HEK293 (cell line): ENCODE results near the gene CDC42EP3.

ENCODE experiments used
- CTCF ChIA-PET: fragments of 350-600 bp; formaldehyde crosslinking; extraction: SDS; loops from one replicate; lab custom pipeline; 2021; ENCODE audit warnings: antibody characterized with exemption; lab: Yijun Ruan, JAX
- POLR2A ChIA-PET: fragments of 300-600 bp; formaldehyde crosslinking; extraction: SDS; loops from one replicate; lab custom pipeline; 2020; ENCODE audit warnings: antibody characterized with exemption, inconsistent platforms; lab: Yijun Ruan, JAX
- H3K27ac ChIP-seq: fragments of 200-500 bp; sonication (Bioruptor generic); 2 replicates; pipeline ENCODE4 v1.5.1; 2014; ENCODE audit warnings: low read depth, low read length, control low read depth, inconsistent platforms; ENCODE audit errors: extremely low read depth
- H3K36me3 ChIP-seq, 2 experiments: fragments of 200-500 bp in 1 of 2; sonication (Bioruptor generic) in 1 of 2; 1 replicate in 1 of 2; 2 replicates in 1 of 2; pipeline ENCODE4 v1.5.1; 2014 to 2017; ENCODE audit warnings: inconsistent platforms in 2 of 2, low read length in 2 of 2; ENCODE audit not compliant: control insufficient read depth in 2 of 2, insufficient read depth in 1 of 2
- H3K4me1 ChIP-seq: fragments of 200-500 bp; sonication (Bioruptor generic); 2 replicates; pipeline ENCODE4 v1.5.1; 2014; ENCODE audit warnings: mild to moderate bottlenecking, low read length, inconsistent platforms; ENCODE audit not compliant: control insufficient read depth, insufficient read depth
- H3K4me3 ChIP-seq: 2 replicates; pipeline ENCODE4 v1.5.1; 2011; ENCODE audit warnings: low read depth, mild to moderate bottlenecking, control low read depth, low read length, moderate library complexity
- H3K9me3 ChIP-seq: fragments of 200-500 bp; sonication (Bioruptor generic); 2 replicates; pipeline ENCODE4 v1.5.1; 2014; ENCODE audit warnings: low read depth, low read length, inconsistent platforms; ENCODE audit not compliant: control insufficient read depth, insufficient read depth
- EGR2 ChIP-seq: fragments of 450-650 bp; formaldehyde crosslinking; IDR thresholded peaks from 2 replicates; pipeline ENCODE4 v1.5.1; 2016; ENCODE audit warnings: low read depth, missing biosample characterization, missing genetic modification characterization
- SP2 ChIP-seq: fragments of 450-650 bp; formaldehyde crosslinking; IDR thresholded peaks from 2 replicates; pipeline ENCODE4 v1.5.1; 2016; ENCODE audit warnings: missing biosample characterization, missing genetic modification characterization
- SP7 ChIP-seq: fragments of 450-650 bp; formaldehyde crosslinking; IDR thresholded peaks from 2 replicates; pipeline ENCODE4 v1.5.1; 2016; ENCODE audit warnings: missing biosample characterization, missing genetic modification characterization
- ZEB2 ChIP-seq: fragments of 450-650 bp; formaldehyde crosslinking; IDR thresholded peaks from 2 replicates; pipeline ENCODE4 v1.5.1; 2016; ENCODE audit warnings: missing biosample characterization, missing genetic modification characterization
- ZFHX2 ChIP-seq: fragments of 450-650 bp; formaldehyde crosslinking; conservative IDR thresholded peaks from 2 replicates; pipeline ENCODE4 v1.5.1; 2016; ENCODE audit warnings: missing biosample characterization, missing genetic modification characterization
- ZNF174 ChIP-seq: fragments of 450-650 bp; formaldehyde crosslinking; IDR thresholded peaks from 2 replicates; pipeline ENCODE4 v1.5.0; 2017; ENCODE audit warnings: missing biosample characterization, mild to moderate bottlenecking, missing genetic modification characterization
- ZNF184 ChIP-seq: fragments of 450-650 bp; IDR thresholded peaks from 2 replicates; pipeline ENCODE4 v1.5.1; 2018; ENCODE audit warnings: missing biosample characterization, mild to moderate bottlenecking, missing genetic modification characterization
- ZNF24 ChIP-seq: fragments of 450-650 bp; formaldehyde crosslinking; IDR thresholded peaks from 2 replicates; pipeline ENCODE4 v1.5.1; 2016; ENCODE audit warnings: missing biosample characterization, missing genetic modification characterization
- ZNF548 ChIP-seq: fragments of 450-650 bp; formaldehyde crosslinking; IDR thresholded peaks from 2 replicates; pipeline ENCODE4 v1.5.1; 2016; ENCODE audit warnings: missing biosample characterization, missing genetic modification characterization
- ZNF549 ChIP-seq: fragments of 450-650 bp; IDR thresholded peaks from 2 replicates; pipeline ENCODE4 v1.5.1; 2018; ENCODE audit warnings: missing biosample characterization, missing genetic modification characterization, mild to moderate bottlenecking, inconsistent platforms, moderate library complexity
- ZNF624 ChIP-seq: fragments of 450-650 bp; formaldehyde crosslinking; IDR thresholded peaks from 2 replicates; pipeline ENCODE4 v1.5.1; 2017; ENCODE audit warnings: missing biosample characterization, missing genetic modification characterization
- ZNF658 ChIP-seq: fragments of 450-650 bp; formaldehyde crosslinking; IDR thresholded peaks from 2 replicates; pipeline ENCODE4; 2016; ENCODE audit warnings: missing biosample characterization, missing genetic modification characterization
- ZNF670 ChIP-seq: fragments of 450-650 bp; formaldehyde crosslinking; IDR thresholded peaks from 2 replicates; pipeline ENCODE4 v1.5.1; 2016; ENCODE audit warnings: missing biosample characterization, missing genetic modification characterization, low read depth
- ZNF830 ChIP-seq: fragments of 450-650 bp; IDR thresholded peaks from 2 replicates; pipeline ENCODE4 v1.5.0; 2018; ENCODE audit warnings: missing biosample characterization, missing genetic modification characterization, low read depth, mild to moderate bottlenecking, moderate library complexity
- ZNF843 ChIP-seq: fragments of 450-650 bp; formaldehyde crosslinking; IDR thresholded peaks from 2 replicates; pipeline ENCODE4 v1.5.1; 2016; ENCODE audit warnings: missing biosample characterization, missing genetic modification characterization
- TF ChIP-seq, protein P1 (sequence below): fragments of 450-650 bp; formaldehyde crosslinking; IDR thresholded peaks from 2 replicates; pipeline ENCODE4 v1.5.1; 2016; ENCODE audit warnings: missing biosample characterization, missing genetic modification characterization, borderline replicate concordance
- TF ChIP-seq, protein P2 (sequence below): fragments of 450-650 bp; formaldehyde crosslinking; IDR thresholded peaks from 2 replicates; pipeline ENCODE4 v1.5.1; 2016; ENCODE audit warnings: missing biosample characterization, missing genetic modification characterization
- TF ChIP-seq, protein P3 (sequence below): fragments of 450-650 bp; formaldehyde crosslinking; IDR thresholded peaks from 2 replicates; pipeline ENCODE4 v1.5.1; 2016; ENCODE audit warnings: missing biosample characterization, missing genetic modification characterization
- TF ChIP-seq, protein P4 (sequence below): fragments of 450-650 bp; formaldehyde crosslinking; IDR thresholded peaks from 2 replicates; pipeline ENCODE4 v1.5.1; 2016; ENCODE audit warnings: missing biosample characterization, missing genetic modification characterization
- TF ChIP-seq, protein P5 (sequence below): fragments of 450-650 bp; formaldehyde crosslinking; IDR thresholded peaks from 2 replicates; pipeline ENCODE4 v1.5.1; 2017; ENCODE audit warnings: missing biosample characterization, mild to moderate bottlenecking, missing genetic modification characterization, moderate library complexity
- TF ChIP-seq, protein P6 (sequence below): fragments of 450-650 bp; formaldehyde crosslinking; IDR thresholded peaks from 2 replicates; pipeline ENCODE4 v1.5.1; 2016; ENCODE audit warnings: missing biosample characterization, missing genetic modification characterization, low read depth

CDC42EP3 gene

DNA sequence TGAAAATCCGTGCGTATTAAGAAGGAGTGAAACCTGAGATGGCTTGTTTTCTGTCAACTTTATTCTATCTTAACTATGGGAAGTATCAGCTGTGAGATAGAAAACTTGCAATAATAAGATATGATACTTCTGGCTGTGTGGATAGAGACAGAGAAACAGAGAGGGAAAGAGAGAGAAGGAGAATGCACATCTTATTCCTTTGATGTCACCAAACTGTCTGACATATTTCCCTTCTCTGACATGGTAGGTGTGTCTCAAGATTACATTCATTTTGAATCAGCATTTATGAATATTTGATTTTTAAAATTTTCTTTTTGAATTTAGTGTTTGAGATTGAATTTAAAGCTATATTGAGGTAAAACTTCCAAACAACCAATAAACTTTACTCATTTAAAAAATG, 69.4 kb downstream of the CDC42EP3 start (continued):
- TF ChIP-seq, protein P1, sequence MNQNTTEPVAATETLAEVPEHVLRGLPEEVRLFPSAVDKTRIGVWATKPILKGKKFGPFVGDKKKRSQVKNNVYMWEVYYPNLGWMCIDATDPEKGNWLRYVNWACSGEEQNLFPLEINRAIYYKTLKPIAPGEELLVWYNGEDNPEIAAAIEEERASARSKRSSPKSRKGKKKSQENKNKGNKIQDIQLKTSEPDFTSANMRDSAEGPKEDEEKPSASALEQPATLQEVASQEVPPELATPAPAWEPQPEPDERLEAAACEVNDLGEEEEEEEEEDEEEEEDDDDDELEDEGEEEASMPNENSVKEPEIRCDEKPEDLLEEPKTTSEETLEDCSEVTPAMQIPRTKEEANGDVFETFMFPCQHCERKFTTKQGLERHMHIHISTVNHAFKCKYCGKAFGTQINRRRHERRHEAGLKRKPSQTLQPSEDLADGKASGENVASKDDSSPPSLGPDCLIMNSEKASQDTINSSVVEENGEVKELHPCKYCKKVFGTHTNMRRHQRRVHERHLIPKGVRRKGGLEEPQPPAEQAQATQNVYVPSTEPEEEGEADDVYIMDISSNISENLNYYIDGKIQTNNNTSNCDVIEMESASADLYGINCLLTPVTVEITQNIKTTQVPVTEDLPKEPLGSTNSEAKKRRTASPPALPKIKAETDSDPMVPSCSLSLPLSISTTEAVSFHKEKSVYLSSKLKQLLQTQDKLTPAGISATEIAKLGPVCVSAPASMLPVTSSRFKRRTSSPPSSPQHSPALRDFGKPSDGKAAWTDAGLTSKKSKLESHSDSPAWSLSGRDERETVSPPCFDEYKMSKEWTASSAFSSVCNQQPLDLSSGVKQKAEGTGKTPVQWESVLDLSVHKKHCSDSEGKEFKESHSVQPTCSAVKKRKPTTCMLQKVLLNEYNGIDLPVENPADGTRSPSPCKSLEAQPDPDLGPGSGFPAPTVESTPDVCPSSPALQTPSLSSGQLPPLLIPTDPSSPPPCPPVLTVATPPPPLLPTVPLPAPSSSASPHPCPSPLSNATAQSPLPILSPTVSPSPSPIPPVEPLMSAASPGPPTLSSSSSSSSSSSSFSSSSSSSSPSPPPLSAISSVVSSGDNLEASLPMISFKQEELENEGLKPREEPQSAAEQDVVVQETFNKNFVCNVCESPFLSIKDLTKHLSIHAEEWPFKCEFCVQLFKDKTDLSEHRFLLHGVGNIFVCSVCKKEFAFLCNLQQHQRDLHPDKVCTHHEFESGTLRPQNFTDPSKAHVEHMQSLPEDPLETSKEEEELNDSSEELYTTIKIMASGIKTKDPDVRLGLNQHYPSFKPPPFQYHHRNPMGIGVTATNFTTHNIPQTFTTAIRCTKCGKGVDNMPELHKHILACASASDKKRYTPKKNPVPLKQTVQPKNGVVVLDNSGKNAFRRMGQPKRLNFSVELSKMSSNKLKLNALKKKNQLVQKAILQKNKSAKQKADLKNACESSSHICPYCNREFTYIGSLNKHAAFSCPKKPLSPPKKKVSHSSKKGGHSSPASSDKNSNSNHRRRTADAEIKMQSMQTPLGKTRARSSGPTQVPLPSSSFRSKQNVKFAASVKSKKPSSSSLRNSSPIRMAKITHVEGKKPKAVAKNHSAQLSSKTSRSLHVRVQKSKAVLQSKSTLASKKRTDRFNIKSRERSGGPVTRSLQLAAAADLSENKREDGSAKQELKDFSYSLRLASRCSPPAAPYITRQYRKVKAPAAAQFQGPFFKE (tag by site-specific recombination): no peak
- no peak for TF ChIP-seq ZNF549 (tag by site-specific recombination)
- no peak for TF ChIP-seq ZFHX2
- TF ChIP-seq ZNF624 (tag by site-specific recombination): no peak

DNA sequence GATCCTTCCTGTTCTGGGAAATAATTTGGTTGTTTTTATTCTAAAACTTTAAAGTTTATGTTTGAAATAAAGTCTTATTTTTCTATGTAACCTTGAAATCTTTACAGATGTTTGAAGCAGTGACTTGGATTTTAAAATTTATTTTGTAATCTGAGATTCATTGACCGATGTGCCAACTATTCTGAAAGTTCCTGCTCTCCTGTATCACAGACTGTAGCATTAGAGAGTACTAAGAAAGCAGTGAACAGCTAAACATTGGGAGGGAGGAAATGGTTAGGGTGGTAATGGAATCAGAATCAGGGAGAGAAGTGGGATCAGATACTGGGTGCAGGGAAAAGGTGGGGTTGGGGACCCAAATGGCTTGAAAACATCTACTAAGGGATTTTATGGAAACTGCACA, 69.9 kb downstream of the CDC42EP3 start:
- Histone ChIP-seq H3K27ac (no peak overlapping the region), H3K36me3 (no peaks in the 10 kb centered on the region), H3K4me1 (peaks cover 3% of the 10 kb centered on the region; the same call in 1 of the 2 replicates), H3K9me3 (no peaks in the 10 kb centered on the region), H3K4me3 (no peak overlapping the region)
- TF ChIP-seq, protein P2, sequence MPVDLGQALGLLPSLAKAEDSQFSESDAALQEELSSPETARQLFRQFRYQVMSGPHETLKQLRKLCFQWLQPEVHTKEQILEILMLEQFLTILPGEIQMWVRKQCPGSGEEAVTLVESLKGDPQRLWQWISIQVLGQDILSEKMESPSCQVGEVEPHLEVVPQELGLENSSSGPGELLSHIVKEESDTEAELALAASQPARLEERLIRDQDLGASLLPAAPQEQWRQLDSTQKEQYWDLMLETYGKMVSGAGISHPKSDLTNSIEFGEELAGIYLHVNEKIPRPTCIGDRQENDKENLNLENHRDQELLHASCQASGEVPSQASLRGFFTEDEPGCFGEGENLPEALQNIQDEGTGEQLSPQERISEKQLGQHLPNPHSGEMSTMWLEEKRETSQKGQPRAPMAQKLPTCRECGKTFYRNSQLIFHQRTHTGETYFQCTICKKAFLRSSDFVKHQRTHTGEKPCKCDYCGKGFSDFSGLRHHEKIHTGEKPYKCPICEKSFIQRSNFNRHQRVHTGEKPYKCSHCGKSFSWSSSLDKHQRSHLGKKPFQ: no peak
- TF ChIP-seq ZNF184 (no peak), EGR2 (tag by site-specific recombination) (no peak), ZNF830 (tag by site-specific recombination) (no peak), ZNF174 (no peak), ZNF670 (tag by site-specific recombination) (no peak), ZNF24 (no peak), ZNF843 (tag by site-specific recombination) (no peak), ZEB2 (tag by site-specific recombination) (no peak), SP7 (no peak), ZNF548 (tag by site-specific recombination) (no peak), ZNF658 (tag by site-specific recombination) (no peak), SP2 (tag by site-specific recombination) (no peak)
- TF ChIP-seq, protein P3, sequence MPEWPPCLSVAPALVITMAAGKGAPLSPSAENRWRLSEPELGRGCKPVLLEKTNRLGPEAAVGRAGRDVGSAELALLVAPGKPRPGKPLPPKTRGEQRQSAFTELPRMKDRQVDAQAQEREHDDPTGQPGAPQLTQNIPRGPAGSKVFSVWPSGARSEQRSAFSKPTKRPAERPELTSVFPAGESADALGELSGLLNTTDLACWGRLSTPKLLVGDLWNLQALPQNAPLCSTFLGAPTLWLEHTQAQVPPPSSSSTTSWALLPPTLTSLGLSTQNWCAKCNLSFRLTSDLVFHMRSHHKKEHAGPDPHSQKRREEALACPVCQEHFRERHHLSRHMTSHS (tag by site-specific recombination): no peak
- TF ChIP-seq, protein P4, sequence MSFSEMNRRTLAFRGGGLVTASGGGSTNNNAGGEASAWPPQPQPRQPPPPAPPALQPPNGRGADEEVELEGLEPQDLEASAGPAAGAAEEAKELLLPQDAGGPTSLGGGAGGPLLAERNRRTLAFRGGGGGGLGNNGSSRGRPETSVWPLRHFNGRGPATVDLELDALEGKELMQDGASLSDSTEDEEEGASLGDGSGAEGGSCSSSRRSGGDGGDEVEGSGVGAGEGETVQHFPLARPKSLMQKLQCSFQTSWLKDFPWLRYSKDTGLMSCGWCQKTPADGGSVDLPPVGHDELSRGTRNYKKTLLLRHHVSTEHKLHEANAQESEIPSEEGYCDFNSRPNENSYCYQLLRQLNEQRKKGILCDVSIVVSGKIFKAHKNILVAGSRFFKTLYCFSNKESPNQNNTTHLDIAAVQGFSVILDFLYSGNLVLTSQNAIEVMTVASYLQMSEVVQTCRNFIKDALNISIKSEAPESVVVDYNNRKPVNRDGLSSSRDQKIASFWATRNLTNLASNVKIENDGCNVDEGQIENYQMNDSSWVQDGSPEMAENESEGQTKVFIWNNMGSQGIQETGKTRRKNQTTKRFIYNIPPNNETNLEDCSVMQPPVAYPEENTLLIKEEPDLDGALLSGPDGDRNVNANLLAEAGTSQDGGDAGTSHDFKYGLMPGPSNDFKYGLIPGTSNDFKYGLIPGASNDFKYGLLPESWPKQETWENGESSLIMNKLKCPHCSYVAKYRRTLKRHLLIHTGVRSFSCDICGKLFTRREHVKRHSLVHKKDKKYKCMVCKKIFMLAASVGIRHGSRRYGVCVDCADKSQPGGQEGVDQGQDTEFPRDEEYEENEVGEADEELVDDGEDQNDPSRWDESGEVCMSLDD: no peak
- TF ChIP-seq, protein P5, sequence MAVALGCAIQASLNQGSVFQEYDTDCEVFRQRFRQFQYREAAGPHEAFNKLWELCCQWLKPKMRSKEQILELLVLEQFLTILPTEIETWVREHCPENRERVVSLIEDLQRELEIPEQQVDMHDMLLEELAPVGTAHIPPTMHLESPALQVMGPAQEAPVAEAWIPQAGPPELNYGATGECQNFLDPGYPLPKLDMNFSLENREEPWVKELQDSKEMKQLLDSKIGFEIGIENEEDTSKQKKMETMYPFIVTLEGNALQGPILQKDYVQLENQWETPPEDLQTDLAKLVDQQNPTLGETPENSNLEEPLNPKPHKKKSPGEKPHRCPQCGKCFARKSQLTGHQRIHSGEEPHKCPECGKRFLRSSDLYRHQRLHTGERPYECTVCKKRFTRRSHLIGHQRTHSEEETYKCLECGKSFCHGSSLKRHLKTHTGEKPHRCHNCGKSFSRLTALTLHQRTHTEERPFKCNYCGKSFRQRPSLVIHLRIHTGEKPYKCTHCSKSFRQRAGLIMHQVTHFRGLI: no peak
- TF ChIP-seq, protein P6, sequence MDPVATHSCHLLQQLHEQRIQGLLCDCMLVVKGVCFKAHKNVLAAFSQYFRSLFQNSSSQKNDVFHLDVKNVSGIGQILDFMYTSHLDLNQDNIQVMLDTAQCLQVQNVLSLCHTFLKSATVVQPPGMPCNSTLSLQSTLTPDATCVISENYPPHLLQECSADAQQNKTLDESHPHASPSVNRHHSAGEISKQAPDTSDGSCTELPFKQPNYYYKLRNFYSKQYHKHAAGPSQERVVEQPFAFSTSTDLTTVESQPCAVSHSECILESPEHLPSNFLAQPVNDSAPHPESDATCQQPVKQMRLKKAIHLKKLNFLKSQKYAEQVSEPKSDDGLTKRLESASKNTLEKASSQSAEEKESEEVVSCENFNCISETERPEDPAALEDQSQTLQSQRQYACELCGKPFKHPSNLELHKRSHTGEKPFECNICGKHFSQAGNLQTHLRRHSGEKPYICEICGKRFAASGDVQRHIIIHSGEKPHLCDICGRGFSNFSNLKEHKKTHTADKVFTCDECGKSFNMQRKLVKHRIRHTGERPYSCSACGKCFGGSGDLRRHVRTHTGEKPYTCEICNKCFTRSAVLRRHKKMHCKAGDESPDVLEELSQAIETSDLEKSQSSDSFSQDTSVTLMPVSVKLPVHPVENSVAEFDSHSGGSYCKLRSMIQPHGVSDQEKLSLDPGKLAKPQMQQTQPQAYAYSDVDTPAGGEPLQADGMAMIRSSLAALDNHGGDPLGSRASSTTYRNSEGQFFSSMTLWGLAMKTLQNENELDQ (tag by site-specific recombination): no peak
- CTCF ChIA-PET: no interaction called here
- POLR2A ChIA-PET: no interaction called here
